ENCODE results near the gene SLC27A2.
"Not testable (repeated sequence)": the region's sequence is repeated elsewhere in the genome, so short reads cannot be mapped to it uniquely, and the experiment has no call there.

SLC27A2 gene

GRCh38 chr15:50181969-50182218, at the start of gene SLC27A2:
Gene SLC27A2, plus strand, starts transcription at chr15:50182196. Its CDS starts 232 bp downstream, at chr15:50182428.
- DNase-seq (ENCODE audit: low spot score) = no peak

- not testable (repeated sequence) for DNase-seq (ENCODE audit: low spot score)
These were observed 49.6 kb upstream of the SLC27A2 start for GRCh38 chr15:50132251-50132984.

GRCh38 chr15:50134524-50135024, 47.4 kb upstream of the SLC27A2 start:
- DNase-seq (ENCODE audit: low spot score) = no peak

GRCh38 chr15:50135031-50135551, 46.9 kb upstream of the SLC27A2 start:
- no peak for DNase-seq (ENCODE audit: low spot score)

- no peak for DNase-seq (ENCODE audit: low spot score)
These were observed 44.6 kb upstream of the SLC27A2 start for GRCh38 chr15:50137330-50137761.

GRCh38 chr15:50137893-50138292, 44.1 kb upstream of the SLC27A2 start:
- no peak for DNase-seq (ENCODE audit: low spot score)

- DNase-seq (ENCODE audit: low spot score) = no peak
These were observed 43.6 kb upstream of the SLC27A2 start for GRCh38 chr15:50138391-50138790.

GRCh38 chr15:50140098-50140497, 41.9 kb upstream of the SLC27A2 start:
- DNase-seq (ENCODE audit: low spot score) = no peak

GRCh38 chr15:50140983-50141382, 41.0 kb upstream of the SLC27A2 start:
- no peak for DNase-seq (ENCODE audit: low spot score)

GRCh38 chr15:50141856-50142255, 40.1 kb upstream of the SLC27A2 start:
- DNase-seq (ENCODE audit: low spot score) = no peak

- DNase-seq (ENCODE audit: low spot score) = no peak
These were observed 38.6 kb upstream of the SLC27A2 start for GRCh38 chr15:50143255-50143860.

- DNase-seq (ENCODE audit: low spot score) = no peak
These were observed 37.5 kb upstream of the SLC27A2 start for GRCh38 chr15:50144341-50145120.

GRCh38 chr15:50145451-50145872, 36.5 kb upstream of the SLC27A2 start:
- peak; percentile 32 for DNase-seq (ENCODE audit: low spot score)

- DNase-seq (ENCODE audit: low spot score) = no peak
These were observed 35.4 kb upstream of the SLC27A2 start for GRCh38 chr15:50146632-50147031.

GRCh38 chr15:50148362-50148963, 33.5 kb upstream of the SLC27A2 start:
- no peak for DNase-seq (ENCODE audit: low spot score)

GRCh38 chr15:50149090-50149489, 32.9 kb upstream of the SLC27A2 start:
- no peak for DNase-seq (ENCODE audit: low spot score)

GRCh38 chr15:50150349-50150748, 31.6 kb upstream of the SLC27A2 start:
- no peak for DNase-seq (ENCODE audit: low spot score)

- DNase-seq (ENCODE audit: low spot score) = no peak
These were observed 31.1 kb upstream of the SLC27A2 start for GRCh38 chr15:50150851-50151250.

- DNase-seq (ENCODE audit: low spot score) = no peak
These were observed 30.5 kb upstream of the SLC27A2 start for GRCh38 chr15:50151476-50151875.

- not testable (repeated sequence) for DNase-seq (ENCODE audit: low spot score)
These were observed 23.8 kb upstream of the SLC27A2 start for GRCh38 chr15:50158236-50158635.

GRCh38 chr15:50162969-50163718, 18.9 kb upstream of the SLC27A2 start:
- no peak for DNase-seq (ENCODE audit: low spot score)
